SK-N-DZ (cell line): ENCODE measurements around the gene UGT2B7.
"Not testable (repeated sequence)": the region's sequence is repeated elsewhere in the genome, so short reads cannot be mapped to it uniquely, and the experiment has no call there.

Experiments
- DNase-seq: peaks from one replicate; pipeline ENCODE4 v3.0.0-alpha.2; 2015; ENCODE audit warnings: low spot score

Gene UGT2B7

GRCh38 chr4:69088473-69088872 lies 7.8 kb upstream of the UGT2B7 start:
- DNase-seq = no peak

DNA sequence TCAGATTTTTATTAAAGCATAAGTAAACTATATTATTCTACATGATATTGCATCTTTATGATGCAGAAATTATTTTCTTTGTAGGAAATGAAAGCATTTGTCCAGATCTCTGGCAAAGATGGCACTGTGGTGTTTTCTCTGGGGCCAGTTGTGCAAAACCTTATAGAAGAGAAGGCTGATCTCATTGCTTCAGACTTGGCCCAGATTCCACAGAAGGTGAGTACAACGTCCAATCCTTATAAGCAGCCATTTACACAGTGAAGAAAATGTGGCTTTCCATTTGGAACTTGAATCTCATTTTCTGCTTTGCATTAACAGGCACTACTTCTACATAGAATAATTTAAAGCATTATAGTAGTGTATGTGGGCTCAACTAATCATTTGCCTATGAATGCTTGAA lies 6.9 kb upstream of the UGT2B7 start:
- DNase-seq = no peak

GRCh38 chr4:69092190-69092589 lies 4.1 kb upstream of the UGT2B7 start:
- DNase-seq = no peak

DNA sequence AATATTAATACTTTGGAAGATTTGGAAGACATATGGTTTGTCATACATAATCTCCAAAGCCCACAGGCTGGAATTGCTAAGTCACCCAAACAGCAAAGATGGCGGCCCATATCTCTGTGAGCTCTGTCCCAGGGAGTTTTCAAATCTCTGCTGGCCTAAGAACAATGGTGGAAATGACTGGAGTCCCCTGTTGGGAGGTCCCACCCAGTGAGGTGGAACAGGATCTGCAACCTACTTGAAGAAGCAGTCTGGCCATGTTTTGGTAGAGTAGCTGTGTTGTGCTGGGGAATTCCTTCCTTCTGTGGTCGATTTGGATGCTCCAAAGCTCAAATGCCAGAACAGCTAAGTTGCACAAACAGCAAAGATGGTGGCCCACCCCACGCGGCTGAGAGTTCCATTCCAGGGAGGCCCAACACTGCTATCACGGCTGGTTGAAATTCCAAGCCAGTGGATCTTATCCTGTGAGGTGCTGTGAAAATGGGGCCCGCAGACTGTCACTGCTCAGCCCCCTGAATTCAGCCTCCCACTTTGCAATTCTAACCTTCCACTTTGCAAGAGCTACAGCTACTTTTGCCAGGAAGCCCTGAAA lies 3.2 kb upstream of the UGT2B7 start:
- DNase-seq = no peak

DNA sequence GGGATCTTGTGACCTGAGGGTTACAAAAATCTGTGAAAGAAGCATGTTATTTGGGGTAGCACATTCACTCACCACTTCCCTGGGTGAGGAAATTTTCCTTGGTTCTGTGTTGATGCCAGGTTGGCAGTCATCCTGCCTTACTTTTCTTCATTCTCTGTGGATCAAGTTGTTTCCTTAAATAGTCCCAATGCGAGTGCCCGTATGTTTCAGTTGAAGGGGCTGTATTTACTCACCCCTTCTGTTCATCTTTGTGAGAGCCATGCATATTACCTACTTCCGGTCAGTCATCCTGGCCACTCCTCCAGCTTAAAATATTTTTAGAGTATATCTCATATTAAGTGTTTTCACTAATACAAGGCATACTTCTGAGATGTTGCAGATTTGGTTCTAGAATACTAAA lies 2.6 kb upstream of the UGT2B7 start:
- DNase-seq = no peak

- DNase-seq = no peak
These were observed 958 bp upstream of the UGT2B7 start for GRCh38 chr4:69095301-69095731.

DNA sequence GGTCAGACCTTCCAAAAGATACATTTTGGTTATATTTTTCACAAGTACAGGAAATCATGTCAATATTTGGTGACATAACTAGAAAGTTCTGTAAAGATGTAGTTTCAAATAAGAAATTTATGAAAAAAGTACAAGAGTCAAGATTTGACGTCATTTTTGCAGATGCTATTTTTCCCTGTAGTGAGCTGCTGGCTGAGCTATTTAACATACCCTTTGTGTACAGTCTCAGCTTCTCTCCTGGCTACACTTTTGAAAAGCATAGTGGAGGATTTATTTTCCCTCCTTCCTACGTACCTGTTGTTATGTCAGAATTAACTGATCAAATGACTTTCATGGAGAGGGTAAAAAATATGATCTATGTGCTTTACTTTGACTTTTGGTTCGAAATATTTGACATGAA lies 536 bp downstream of the UGT2B7 start:
- no peak for DNase-seq

DNA sequence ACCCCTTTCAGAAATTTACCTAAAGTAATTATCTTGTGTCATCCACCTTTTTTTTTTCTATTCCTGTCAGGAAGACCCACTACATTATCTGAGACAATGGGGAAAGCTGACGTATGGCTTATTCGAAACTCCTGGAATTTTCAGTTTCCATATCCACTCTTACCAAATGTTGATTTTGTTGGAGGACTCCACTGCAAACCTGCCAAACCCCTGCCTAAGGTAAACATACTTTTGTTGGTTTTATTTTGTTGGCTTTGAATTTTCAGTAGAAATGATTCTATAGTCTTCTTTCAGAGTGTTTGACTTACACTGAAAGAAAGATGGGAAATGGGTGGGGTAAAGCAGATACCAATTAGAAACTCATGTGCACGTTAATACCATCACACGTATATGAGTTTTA lies 2.2 kb downstream of the UGT2B7 start:
- DNase-seq = no peak

GRCh38 chr4:69099910-69100309 lies 3.6 kb downstream of the UGT2B7 start:
- DNase-seq = no peak

DNA sequence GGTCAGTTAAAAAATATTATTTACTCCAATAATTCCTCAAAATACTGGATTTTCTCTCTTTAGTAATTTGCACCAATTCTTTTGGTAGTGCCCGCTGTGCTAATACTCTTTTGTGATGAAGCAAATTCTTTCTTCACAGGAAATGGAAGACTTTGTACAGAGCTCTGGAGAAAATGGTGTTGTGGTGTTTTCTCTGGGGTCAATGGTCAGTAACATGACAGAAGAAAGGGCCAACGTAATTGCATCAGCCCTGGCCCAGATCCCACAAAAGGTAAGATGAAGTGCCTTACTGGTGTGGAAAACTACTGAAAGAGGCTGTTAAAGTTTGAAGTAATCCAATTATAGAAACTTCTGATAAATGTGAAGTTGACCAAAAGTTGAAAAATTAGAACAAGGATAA lies 6.4 kb downstream of the UGT2B7 start:
- DNase-seq = not testable (repeated sequence)

DNA sequence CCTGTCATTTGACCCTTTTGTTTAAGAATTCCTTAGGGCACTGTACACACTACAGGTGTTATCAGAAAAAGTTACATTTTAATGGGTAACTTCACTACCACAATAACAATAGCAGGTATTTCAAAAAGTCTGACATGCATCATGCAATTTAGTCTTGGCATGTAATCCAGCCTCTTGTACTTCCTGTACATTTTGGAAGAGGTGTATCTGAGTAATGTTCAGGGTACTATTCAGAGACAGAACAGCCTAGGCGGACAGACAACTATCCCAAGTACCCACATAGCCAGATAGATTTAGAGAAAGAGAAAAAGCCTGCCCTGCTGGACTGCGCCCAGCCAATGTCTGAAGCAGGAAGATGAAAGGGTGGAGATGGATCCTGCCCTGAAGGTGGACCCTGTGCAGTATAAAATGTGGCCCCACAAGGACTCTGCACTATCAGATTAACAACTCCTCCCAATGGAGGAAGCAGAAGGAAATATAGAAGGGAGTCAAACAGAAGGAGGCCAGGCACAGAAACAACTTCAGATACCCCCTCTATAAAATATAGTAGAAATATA lies 8.5 kb downstream of the UGT2B7 start:
- DNase-seq = no peak

DNA sequence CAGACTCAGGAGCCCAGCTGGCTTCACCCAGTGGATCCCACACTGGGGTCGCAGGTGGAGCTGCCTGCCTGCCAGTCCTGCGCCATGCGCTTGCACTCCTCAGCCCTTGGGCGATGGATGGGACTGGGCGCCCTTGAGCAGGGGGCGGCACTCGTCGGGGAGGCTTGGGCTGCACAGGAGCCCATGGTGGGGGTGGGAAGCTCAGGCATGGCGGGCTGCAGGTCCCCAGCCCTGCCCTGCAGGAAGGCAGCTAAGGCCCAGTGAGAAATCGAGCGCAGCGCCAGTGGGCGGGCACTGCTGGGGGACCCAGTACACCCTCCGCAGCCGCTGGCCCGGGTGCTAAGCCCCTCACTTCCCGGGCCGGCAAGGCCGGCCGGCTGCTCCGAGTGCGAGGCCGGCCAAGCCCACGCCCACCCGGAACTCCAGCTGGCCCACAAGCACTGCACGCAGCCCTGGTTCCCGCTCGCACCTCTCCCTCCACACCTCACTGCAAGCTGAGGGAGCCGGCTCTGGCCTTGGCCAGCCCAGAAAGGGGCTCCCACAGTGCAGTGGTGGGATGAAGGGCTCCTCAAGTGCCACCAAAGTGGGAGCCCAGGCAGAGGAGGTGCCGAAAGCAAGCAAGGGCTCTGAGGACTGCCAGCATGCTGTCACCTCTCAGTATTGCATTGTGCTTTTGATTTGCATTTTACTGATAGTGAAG lies 19.0 kb downstream of the UGT2B7 start:
- DNase-seq = not testable (repeated sequence)

GRCh38 chr4:69115851-69116213 lies 19.6 kb downstream of the UGT2B7 start:
- DNase-seq = no peak

- DNase-seq = no peak
These were observed 20.5 kb downstream of the UGT2B7 start for GRCh38 chr4:69116645-69117321.

GRCh38 chr4:69120870-69121269 lies 24.6 kb downstream of the UGT2B7 start:
- no peak for DNase-seq

- DNase-seq = no peak
These were observed 26.2 kb downstream of the UGT2B7 start for GRCh38 chr4:69122476-69122875.

- DNase-seq = no peak
These were observed 28.7 kb downstream of the UGT2B7 start for GRCh38 chr4:69124941-69125340.

GRCh38 chr4:69126024-69126423 lies 29.8 kb downstream of the UGT2B7 start:
- no peak for DNase-seq

GRCh38 chr4:69133993-69134392 lies 37.7 kb downstream of the UGT2B7 start:
- no peak for DNase-seq

GRCh38 chr4:69134471-69134870 lies 38.2 kb downstream of the UGT2B7 start:
- DNase-seq = no peak

- DNase-seq = no peak
These were observed 45.0 kb downstream of the UGT2B7 start for GRCh38 chr4:69141320-69141719.

- no peak for DNase-seq
These were observed 51.1 kb downstream of the UGT2B7 start for GRCh38 chr4:69147334-69147733.

GRCh38 chr4:69154021-69154420 lies 57.7 kb downstream of the UGT2B7 start:
- no peak for DNase-seq
